ENCODE measurements around the gene SAFB.

- TF ChIP-seq, protein P1, sequence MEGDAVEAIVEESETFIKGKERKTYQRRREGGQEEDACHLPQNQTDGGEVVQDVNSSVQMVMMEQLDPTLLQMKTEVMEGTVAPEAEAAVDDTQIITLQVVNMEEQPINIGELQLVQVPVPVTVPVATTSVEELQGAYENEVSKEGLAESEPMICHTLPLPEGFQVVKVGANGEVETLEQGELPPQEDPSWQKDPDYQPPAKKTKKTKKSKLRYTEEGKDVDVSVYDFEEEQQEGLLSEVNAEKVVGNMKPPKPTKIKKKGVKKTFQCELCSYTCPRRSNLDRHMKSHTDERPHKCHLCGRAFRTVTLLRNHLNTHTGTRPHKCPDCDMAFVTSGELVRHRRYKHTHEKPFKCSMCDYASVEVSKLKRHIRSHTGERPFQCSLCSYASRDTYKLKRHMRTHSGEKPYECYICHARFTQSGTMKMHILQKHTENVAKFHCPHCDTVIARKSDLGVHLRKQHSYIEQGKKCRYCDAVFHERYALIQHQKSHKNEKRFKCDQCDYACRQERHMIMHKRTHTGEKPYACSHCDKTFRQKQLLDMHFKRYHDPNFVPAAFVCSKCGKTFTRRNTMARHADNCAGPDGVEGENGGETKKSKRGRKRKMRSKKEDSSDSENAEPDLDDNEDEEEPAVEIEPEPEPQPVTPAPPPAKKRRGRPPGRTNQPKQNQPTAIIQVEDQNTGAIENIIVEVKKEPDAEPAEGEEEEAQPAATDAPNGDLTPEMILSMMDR (IDR thresholded peaks at IDR 0.05) = no peak
- TF ChIP-seq POLR2A (IDR thresholded peaks at IDR 0.05) = no peak
Observed at GRCh38 chr19:5632241-5632612, 9.3 kb downstream of the SAFB start.

All from esophagus squamous epithelium (tissue), 4 donors.